GM12878 (cell line): ENCODE measurements around the gene GPC3. TPM values are rescaled to one million over a fixed set of nuclear protein-coding genes. Genes with fewer than 3 reads are reported as not detected.

Source experiments
- ATAC-seq: fragments of 200-7000 bp; cut with Tn5 transposase; 3 replicates; pipeline ENCODE4 v1.9.1; 2020; ENCODE audit warnings: mild to moderate bottlenecking, moderate library complexity
- BruUV-seq: library from RNA; stranded (reverse); fragments of 400-500 nt; replicated peaks from 2 replicates; lab custom pipeline; 2021; lab: Mats Ljungman, UMichigan
- CTCF ChIA-PET: fragments of 300-600 bp; sonication (Branson Sonifier 250); formaldehyde crosslinking; extraction: SDS; loops from one replicate; lab custom pipeline; 2021; ENCODE audit warnings: inconsistent platforms; lab: Yijun Ruan, JAX
- POLR2A ChIA-PET: fragments of 350-600 bp; formaldehyde crosslinking; extraction: SDS; loops from one replicate; lab custom pipeline; 2021; ENCODE audit warnings: inconsistent platforms; lab: Charles Lee
- RAD21 ChIA-PET: fragments of 300-600 bp; sonication (Branson Sonifier 250); formaldehyde crosslinking; loops from one replicate; lab custom pipeline; 2023; ENCODE audit warnings: antibody characterized with exemption; ENCODE audit not compliant: unreplicated experiment; lab: Charles Lee
- SMC1A ChIA-PET: fragments of 300-600 bp; sonication (Branson Sonifier 250); formaldehyde crosslinking; loops from one replicate; lab custom pipeline; 2023; ENCODE audit not compliant: unreplicated experiment, uncharacterized antibody; lab: Charles Lee
- DNase-seq: peaks from one replicate; pipeline ENCODE4 v3.0.0-alpha.2; 2011; ENCODE audit warnings: low read depth, low spot score
- FAIRE-seq: peaks from 3 replicates; lab custom pipeline; 2011; peaks lifted over from hg19 to GRCh38; lab: Jason Lieb, UNC
- H2AFZ ChIP-seq: 2 replicates; pipeline ENCODE4 v1.6.0; 2011; ENCODE audit warnings: low read depth, low read length, control low read depth; ENCODE audit not compliant: control insufficient read depth
- H3K27ac ChIP-seq: 2 replicates; pipeline ENCODE4 v1.5.1; 2011; ENCODE audit warnings: control low read depth; ENCODE audit not compliant: control insufficient read depth, insufficient read depth
- H3K27me3 ChIP-seq, 2 experiments: replicated peaks in 1 of 2; 2 replicates each; pipeline versions ENCODE4 v1.6.0 to v1.6.1; 2011; ENCODE audit warnings: low read length in 1 of 2; ENCODE audit not compliant: control insufficient read depth in 2 of 2, insufficient read depth in 2 of 2
- H3K36me3 ChIP-seq, 2 experiments: 2 replicates each; pipeline ENCODE4 v1.5.1; 2011; ENCODE audit warnings: low read length in 1 of 2; ENCODE audit not compliant: control insufficient read depth in 2 of 2, insufficient read depth in 2 of 2
- H3K4me1 ChIP-seq: 2 replicates; pipeline ENCODE4 v1.6.1; 2011; ENCODE audit warnings: mild to moderate bottlenecking, low read length, moderate library complexity, mixed read lengths; ENCODE audit not compliant: control insufficient read depth, insufficient read depth
- H3K4me2 ChIP-seq: 2 replicates; pipeline ENCODE4 v1.6.0; 2011; ENCODE audit warnings: control low read depth; ENCODE audit not compliant: control insufficient read depth, insufficient read depth
- H3K4me3 ChIP-seq: fragments of 200-600 bp; sonication (generic); 2 replicates; pipeline ENCODE4 v1.5.1; 2016
- H3K79me2 ChIP-seq: 2 replicates; pipeline ENCODE4 v1.6.0; 2011; ENCODE audit warnings: low read length; ENCODE audit not compliant: control insufficient read depth, insufficient read depth
- H3K9ac ChIP-seq: 2 replicates; pipeline ENCODE4 v1.8.0; 2011; ENCODE audit warnings: low read length, control low read depth, mixed read lengths; ENCODE audit not compliant: control insufficient read depth, insufficient read depth
- H3K9me3 ChIP-seq: replicated peaks from 3 replicates; pipeline ENCODE4 v1.5.1; 2011; ENCODE audit warnings: mild to moderate bottlenecking, low read length; ENCODE audit not compliant: control insufficient read depth, insufficient read depth
- H4K20me1 ChIP-seq: 2 replicates; pipeline ENCODE4 v1.6.0; 2011; ENCODE audit not compliant: control insufficient read depth, insufficient read depth
- CEBPB ChIP-seq, 2 experiments: fragments of 150-350 bp in 1 of 2; IDR thresholded peaks; 2 replicates each; pipeline ENCODE4 v1.6.1; 2012 to 2014; ENCODE audit warnings: low read depth in 2 of 2, low read length in 2 of 2, borderline replicate concordance in 1 of 2, inconsistent platforms in 1 of 2
- HDGF ChIP-seq: fragments of 450-650 bp; IDR thresholded peaks from 2 replicates; pipeline ENCODE4 v1.6.1; 2016; ENCODE audit warnings: antibody characterized with exemption
- MXI1 ChIP-seq: fragments of 150-350 bp; IDR thresholded peaks from 2 replicates; pipeline ENCODE4 v1.6.1; 2011; ENCODE audit warnings: low read depth, mild to moderate bottlenecking, inconsistent platforms, low read length, improper control_type of control experiment
- PAX5 ChIP-seq: IDR thresholded peaks from 2 replicates; pipeline ENCODE4 v1.6.1; 2011; ENCODE audit warnings: low read depth, low read length, borderline replicate concordance
- RAD51 ChIP-seq: fragments of 450-650 bp; IDR thresholded peaks from 2 replicates; pipeline ENCODE4 v1.6.1; 2016; ENCODE audit warnings: moderate library complexity, mild to moderate bottlenecking, inconsistent platforms
- TAF1 ChIP-seq: IDR thresholded peaks from 2 replicates; pipeline ENCODE4 v1.6.1; 2011; ENCODE audit warnings: mild to moderate bottlenecking, low read depth, low read length, borderline replicate concordance
- ZNF384 ChIP-seq: IDR thresholded peaks from 2 replicates; pipeline ENCODE4 v1.6.1; 2012; ENCODE audit warnings: low read depth, mild to moderate bottlenecking, low read length, improper control_type of control experiment, borderline replicate concordance
- ZNF687 ChIP-seq: fragments of 450-650 bp; IDR thresholded peaks from 2 replicates; pipeline ENCODE4 v1.6.1; 2017; ENCODE audit warnings: mild to moderate bottlenecking, moderate library complexity
- WGBS: methylation state at CpG from one replicate; pipeline ENCODE4 v1.1.6; 2016; ENCODE audit warnings: low lambda C conversion rate; ENCODE audit not compliant: insufficient replicate concordance, insufficient coverage; ENCODE audit errors: missing lambda C conversion rate; 5-methylcytosine and 5-hydroxymethylcytosine counted together
- in situ Hi-C: fragments of 300-500 bp; cut with MboI; formaldehyde crosslinking; loops from 9 replicates; pipeline ENCODE4 v1.14.3; 2018; ENCODE audit warnings: mixed read lengths
- intact Hi-C: fragments of 100-400 bp; cut with micrococcal nuclease; formaldehyde crosslinking; loops from one replicate; pipeline ENCODE4 v1.14.2; 2022; ENCODE audit not compliant: unreplicated experiment
- polyA plus RNA-seq, 11 experiments: library from polyadenylated mRNA; depleted of rRNA in 4 of 11; unstranded in 6 of 11; stranded (reverse) in 5 of 11; fragments of >200 nt; fragmentation: Nextera tagmentation in 4 of 11; fragmentation: Illumina TruSeq in 1 of 11; extraction: Ambion mirVana in 4 of 11; extraction: Trizol in 1 of 11; gene quantifications; 1 replicate in 1 of 11; 2 replicates in 10 of 11; pipeline versions ENCODE4 v1.2.1 to v1.2.3, GENCODE V29; 2011 to 2016; ENCODE audit warnings: inconsistent platforms in 2 of 11, missing spikeins in 2 of 11, low read depth in 1 of 11
- total RNA-seq, 4 experiments: library from RNA; depleted of rRNA in 3 of 4; stranded (reverse); fragments of >200 nt in 3 of 4; fragmentation: Illumina TruSeq in 1 of 4; extraction: Trizol in 1 of 4; gene quantifications; 2 replicates each; pipeline versions ENCODE4 v1.2.1 to v1.2.3, GENCODE V29; 2013 to 2021

GPC3 gene
- total and polyA plus RNA-seq, 10 of the 15 experiments (the other 5 are each of a cell fraction or from before 2014, with no cell fraction given) = 0.09 to 0.82 TPM; not detected in 8

DNA sequence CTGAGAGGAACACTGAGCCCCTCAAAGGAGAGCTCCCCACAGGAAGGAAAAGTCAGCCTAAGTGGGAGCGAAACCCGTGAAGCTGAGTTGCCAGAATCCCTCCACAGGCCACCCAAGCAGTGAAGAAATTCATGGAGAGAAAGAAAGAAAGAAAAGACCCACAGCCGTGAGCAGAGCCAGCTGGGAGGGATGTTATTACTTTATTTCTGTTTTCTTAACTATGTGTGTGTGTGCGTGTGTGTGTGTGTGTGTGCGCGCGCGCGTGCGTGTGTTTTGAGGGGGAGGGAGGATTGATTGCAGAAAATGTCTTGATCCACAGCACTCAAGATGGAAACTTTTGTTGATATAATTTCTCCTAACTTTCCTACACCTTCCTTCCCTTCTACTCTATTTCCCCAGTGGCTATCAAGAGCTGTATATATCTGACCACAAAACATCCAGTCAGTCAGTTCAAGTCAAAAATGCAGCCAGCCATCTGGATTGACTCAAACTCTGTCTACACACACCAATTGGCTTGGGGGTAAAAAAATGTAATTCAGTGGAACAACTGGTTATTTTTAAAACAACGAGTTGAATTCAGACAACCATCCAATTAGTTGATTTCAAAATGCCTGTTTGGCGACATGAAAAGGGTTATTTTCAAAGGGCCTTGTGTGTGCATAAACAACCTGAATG, 13.8 kb upstream of the GPC3 start:
- RAD21 ChIA-PET = no interaction called here
- Histone ChIP-seq H3K4me1 (no peaks in the 10 kb centered on the region), H3K79me2 (no peaks in the 10 kb centered on the region), H3K27ac (no peak overlapping the region), H3K27me3 (no peaks in the 10 kb centered on the region), H3K9me3 (no peaks in the 10 kb centered on the region), H3K9ac (no peak overlapping the region), H3K4me2 (no peak overlapping the region), H3K4me3 (no peak overlapping the region), H3K36me3 (no peaks in the 10 kb centered on the region), H2AFZ (no peak overlapping the region), H4K20me1 (no peaks in the 10 kb centered on the region)
- no peak for TF ChIP-seq TAF1
- TF ChIP-seq ZNF687 = no peak
- no peak for TF ChIP-seq CEBPB (IDR thresholded peaks at IDR 0.05; ENCODE audit: borderline replicate concordance in 1 of 2, low read depth in 2 of 2, low read length in 2 of 2)
- no peak for TF ChIP-seq MXI1
- TF ChIP-seq RAD51 = no peak
- TF ChIP-seq HDGF = no peak
- no peak for TF ChIP-seq PAX5
- TF ChIP-seq ZNF384 = no peak
- FAIRE-seq (no peak), DNase-seq (no peak), ATAC-seq (no peak)
- 53% methylated on average over 11 of the region's 12 CpGs for WGBS
- no TSS peak for BruUV-seq
- POLR2A ChIA-PET = no interaction called here
- in situ Hi-C loops (no loop called here), intact Hi-C loops (no loop called here)
- SMC1A ChIA-PET = no interaction called here
- CTCF ChIA-PET = no interaction called here
